ENCODE measurements around the gene KSR1.

- no peak for TF ChIP-seq CTCF (IDR thresholded peaks at IDR 0.05)
- TF ChIP-seq POLR2A (IDR thresholded peaks at IDR 0.05), result no peak
Observed at GRCh38 chr17:27669850-27670249, 213.6 kb downstream of the KSR1 start.

Measured in testis (tissue), 2 donors.